ENCODE measurements around the gene ZNF24. TPM values are rescaled to one million over a fixed set of nuclear protein-coding genes. Genes with fewer than 3 reads are reported as not detected.

The ZNF24 gene
- total and polyA plus RNA-seq, 7 experiments from 2014 or later: 55.6 to 98.1 (median 80.5) TPM

- Histone ChIP-seq H3K9me3 (ENCODE audit: control insufficient read depth in 2 of 3, low read length in 3 of 3) (no peaks in the 10 kb centered on the region), H3K27me3 (ENCODE audit: control insufficient read depth in 2 of 2, insufficient read depth in 2 of 2, low read length in 2 of 2) (no peaks in the 10 kb centered on the region), H3K36me3 (ENCODE audit: control insufficient read depth in 2 of 3, insufficient read depth in 3 of 3, low read length in 3 of 3) (peaks cover 0 to 8% (median 0%) of the 10 kb centered on the region in 3 experiments), H3K4me1 (ENCODE audit: control insufficient read depth in 2 of 2, insufficient read depth in 2 of 2, low read length in 2 of 2) (peaks cover 23 to 25% of the 10 kb centered on the region in 2 donors), H3K4me3 (ENCODE audit: low read length) (no peak overlapping the region), H3K27ac (ENCODE audit: low read depth, low read length) (no peak overlapping the region)
- POLR2A ChIA-PET: interaction anchor here (0.9 to 2.8 kb wide), 5 partner anchors 29 to 624 kb away, joined by 3 to 20 read pairs (median 5); partner anchors contain the start of genes INO80C, ZNF397 and ZSCAN30
- CTCF ChIA-PET: interaction anchor here (2.7 kb wide), 1 partner anchor 10 kb away, joined by 7 read pairs; no protein-coding TSS in a partner anchor
- Mint-ChIP-seq H3K9me3 (no peaks in the 10 kb centered on the region), H3K27ac (peak overlapping the region in 8 of 9 donors; percentile 31 to 98 (median 96)), H3K36me3 (peaks cover 0 to 9% (median 1%) of the 10 kb centered on the region in 5 donors), H3K4me3 (peak overlapping the region; percentile 17 to 100 (median 97)), H3K27me3 (no peaks in the 10 kb centered on the region), H3K4me1 (peaks cover 17 to 43% (median 32%) of the 10 kb centered on the region in 7 donors)
- no peak for ATAC-seq
- DNase-seq: no peak
- intact Hi-C loops (cut with micrococcal nuclease): loop anchor here (2.0 kb wide), 4 partner anchors 235 to 1483 kb away; partner anchors contain the start of genes ELP2 (in 1 of the 2), GALNT1 (in 1 of the 2), KIAA1328 (in 1 of the 2) and RMP24 (in 1 of the 2)
Measured at GRCh38 chr18:35345460-35345921, 1.3 kb upstream of the ZNF24 start.

- peaks cover 23 to 25% of the 10 kb centered on the region in 2 donors for H3K4me1 ChIP-seq (ENCODE audit: control insufficient read depth in 2 of 2, insufficient read depth in 2 of 2, low read length in 2 of 2)
- Mint-ChIP-seq H3K9me3 (no peaks in the 10 kb centered on the region), H3K4me1 (peaks cover 23 to 48% (median 38%) of the 10 kb centered on the region in 7 donors), H3K27me3 (no peaks in the 10 kb centered on the region), H3K4me3 (peak overlapping the region; percentile 93 to 100 (median 98)), H3K27ac (peak overlapping the region; percentile 91 to 98 (median 98)), H3K36me3 (peaks cover 0 to 11% (median 7%) of the 10 kb centered on the region in 5 donors)
- ChIA-PET CTCF (interaction anchor here (2.7 kb wide), 1 partner anchor 11 kb away, joined by 7 read pairs; no protein-coding TSS in a partner anchor), POLR2A (interaction anchor here (0.5 to 2.8 kb wide), 12 partner anchors 10 to 625 kb away, joined by 3 to 20 read pairs (median 6); partner anchors contain the start of genes INO80C, MAPRE2, ZNF397 and ZSCAN30)
- peak overlapping the region; percentile 96 for H3K4me3 ChIP-seq (ENCODE audit: low read length)
- no peaks in the 10 kb centered on the region for H3K27me3 ChIP-seq (ENCODE audit: control insufficient read depth in 2 of 2, insufficient read depth in 2 of 2, low read length in 2 of 2)
- DNase-seq (no peak), ATAC-seq (no peak)
- intact Hi-C loops (cut with micrococcal nuclease): loop anchor here (1.0 to 5.0 kb wide), 19 partner anchors 10 to 1484 kb away; partner anchors contain the start of genes ELP2 (in 2 of the 2), INO80C (in 2 of the 2), MAPRE2 (in 2 of the 2) and RMP24 (in 2 of the 2)
- H3K27ac ChIP-seq (ENCODE audit: low read depth, low read length): peak overlapping the region; percentile 100
- peaks cover 0 to 14% (median 0%) of the 10 kb centered on the region in 3 experiments for H3K36me3 ChIP-seq (ENCODE audit: control insufficient read depth in 2 of 3, insufficient read depth in 3 of 3, low read length in 3 of 3)
- H3K9me3 ChIP-seq (ENCODE audit: control insufficient read depth in 2 of 3, low read length in 3 of 3): no peaks in the 10 kb centered on the region
Measured at GRCh38 chr18:35344736-35345459, 678 bp upstream of the ZNF24 start.

- H3K4me1 Mint-ChIP-seq: peaks cover 35 to 62% (median 51%) of the 10 kb centered on the region in 7 donors
- ChIA-PET POLR2A (interaction anchor here (0.9 to 2.8 kb wide), 10 partner anchors 8 to 314 kb away, joined by 3 to 20 read pairs (median 6); partner anchors contain the start of genes INO80C, MAPRE2, ZNF397 and ZSCAN30), CTCF (interaction anchor here (0.7 kb wide), 1 partner anchor 104 kb away, joined by 3 read pairs; no protein-coding TSS in a partner anchor)
- intact Hi-C loops (cut with micrococcal nuclease): loop anchor here (5.0 kb wide), 3 partner anchors 186 to 481 kb away; no protein-coding TSS in a partner anchor
- ATAC-seq: no peak
- no peaks in the 10 kb centered on the region for H3K9me3 ChIP-seq (ENCODE audit: control insufficient read depth in 2 of 3, low read length in 3 of 3)
- no peaks in the 10 kb centered on the region for H3K27me3 ChIP-seq (ENCODE audit: control insufficient read depth in 2 of 2, insufficient read depth in 2 of 2, low read length in 2 of 2)
- H3K36me3 ChIP-seq (ENCODE audit: control insufficient read depth in 2 of 3, insufficient read depth in 3 of 3, low read length in 3 of 3): peaks cover 0 to 28% (median 10%) of the 10 kb centered on the region in 3 experiments
- H3K27me3 Mint-ChIP-seq: no peaks in the 10 kb centered on the region
- no peaks in the 10 kb centered on the region for H3K9me3 Mint-ChIP-seq
- H3K27ac ChIP-seq (ENCODE audit: low read depth, low read length): peak overlapping the region; percentile 100
- peak overlapping the region; percentile 93 to 100 (median 98) for H3K4me3 Mint-ChIP-seq
- peak overlapping the region; percentile 91 to 98 (median 98) for H3K27ac Mint-ChIP-seq
- H3K4me3 ChIP-seq (ENCODE audit: low read length): peak overlapping the region; percentile 96
- no peak for DNase-seq
- H3K4me1 ChIP-seq (ENCODE audit: control insufficient read depth in 2 of 2, insufficient read depth in 2 of 2, low read length in 2 of 2): peaks cover 23 to 25% of the 10 kb centered on the region in 2 donors
- peaks cover 0 to 25% (median 21%) of the 10 kb centered on the region in 5 donors for H3K36me3 Mint-ChIP-seq
Measured at GRCh38 chr18:35343488-35343935, 708 bp downstream of the ZNF24 start.

GRCh38 chr18:35337286-35337685 is 6.9 kb downstream of the ZNF24 start:
- Histone ChIP-seq H3K27me3 (ENCODE audit: control insufficient read depth in 2 of 2, insufficient read depth in 2 of 2, low read length in 2 of 2) (no peaks in the 10 kb centered on the region), H3K36me3 (ENCODE audit: control insufficient read depth in 2 of 3, insufficient read depth in 3 of 3, low read length in 3 of 3) (peaks cover 13 to 73% (median 22%) of the 10 kb centered on the region in 3 experiments), H3K4me3 (ENCODE audit: low read length) (no peak overlapping the region), H3K9me3 (ENCODE audit: control insufficient read depth in 2 of 3, low read length in 3 of 3) (no peaks in the 10 kb centered on the region), H3K4me1 (ENCODE audit: control insufficient read depth in 2 of 2, insufficient read depth in 2 of 2, low read length in 2 of 2) (peaks cover 6 to 7% of the 10 kb centered on the region in 2 donors), H3K27ac (ENCODE audit: low read depth, low read length) (no peak overlapping the region)
- ATAC-seq: no peak
- Mint-ChIP-seq H3K4me1 (peaks cover 25 to 87% (median 76%) of the 10 kb centered on the region in 7 donors), H3K27me3 (no peaks in the 10 kb centered on the region), H3K27ac (peak overlapping the region in 3 of 9 donors; percentile 20 to 49 (median 23)), H3K4me3 (no peak overlapping the region), H3K9me3 (no peaks in the 10 kb centered on the region), H3K36me3 (peaks cover 3 to 81% (median 64%) of the 10 kb centered on the region in 5 donors)
- DNase-seq: no peak
- ChIA-PET CTCF (no interaction called here), POLR2A (interaction anchor here (1.4 kb wide), 1 partner anchor 37 kb away, joined by 3 read pairs; no protein-coding TSS in a partner anchor)
- intact Hi-C loops (cut with micrococcal nuclease): no loop called here

DNA sequence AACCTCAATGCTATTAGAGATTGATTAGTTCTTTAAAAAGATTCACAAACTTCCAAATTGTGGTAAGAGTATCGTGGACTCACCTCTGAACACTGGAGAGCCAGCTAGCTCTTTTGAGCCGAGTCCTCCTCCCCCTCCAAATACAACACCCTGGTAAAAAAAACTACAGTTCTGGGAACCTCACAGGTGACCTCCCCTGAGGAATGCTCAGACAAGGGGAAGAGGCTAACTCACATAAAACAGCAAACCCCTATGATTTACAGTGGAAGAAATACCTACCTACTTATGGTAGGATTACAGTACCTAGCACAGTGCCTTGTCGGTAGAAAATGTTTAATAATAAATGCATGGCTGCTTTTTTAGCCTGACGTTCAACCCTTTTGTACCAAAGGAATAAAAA is 8.4 kb downstream of the ZNF24 start:
- H3K4me3 Mint-ChIP-seq: no peak overlapping the region
- H3K27ac Mint-ChIP-seq: peak overlapping the region in 4 of 9 donors; percentile 24 to 73 (median 37)
- Histone ChIP-seq H3K4me1 (ENCODE audit: control insufficient read depth in 2 of 2, insufficient read depth in 2 of 2, low read length in 2 of 2) (peaks cover under 1 to 4% of the 10 kb centered on the region in 2 donors), H3K27me3 (ENCODE audit: control insufficient read depth in 2 of 2, insufficient read depth in 2 of 2, low read length in 2 of 2) (no peaks in the 10 kb centered on the region), H3K9me3 (ENCODE audit: control insufficient read depth in 2 of 3, low read length in 3 of 3) (no peaks in the 10 kb centered on the region), H3K4me3 (ENCODE audit: low read length) (no peak overlapping the region), H3K36me3 (ENCODE audit: control insufficient read depth in 2 of 3, insufficient read depth in 3 of 3, low read length in 3 of 3) (peaks cover 13 to 80% (median 27%) of the 10 kb centered on the region in 3 experiments), H3K27ac (ENCODE audit: low read depth, low read length) (no peak overlapping the region)
- DNase-seq (no peak), ATAC-seq (no peak)
- ChIA-PET CTCF (no interaction called here), POLR2A (interaction anchor here (1.4 kb wide), 1 partner anchor 8 kb away, joined by 4 read pairs; the partner anchor contains the start of gene ZNF24)
- peaks cover 25 to 76% (median 66%) of the 10 kb centered on the region in 7 donors for H3K4me1 Mint-ChIP-seq
- H3K27me3 Mint-ChIP-seq: no peaks in the 10 kb centered on the region
- no peaks in the 10 kb centered on the region for H3K9me3 Mint-ChIP-seq
- intact Hi-C loops (cut with micrococcal nuclease): no loop called here
- H3K36me3 Mint-ChIP-seq: peaks cover 3 to 82% (median 64%) of the 10 kb centered on the region in 5 donors

GRCh38 chr18:35334821-35335220 is 9.4 kb downstream of the ZNF24 start:
- Mint-ChIP-seq H3K27me3 (no peaks in the 10 kb centered on the region), H3K4me1 (peaks cover 16 to 66% (median 56%) of the 10 kb centered on the region in 7 donors), H3K4me3 (no peak overlapping the region), H3K36me3 (peaks cover 3 to 74% (median 61%) of the 10 kb centered on the region in 5 donors), H3K9me3 (no peaks in the 10 kb centered on the region), H3K27ac (peak overlapping the region in 5 of 9 donors; percentile 12 to 69 (median 44))
- ChIA-PET CTCF (no interaction called here), POLR2A (interaction anchor here (1.4 kb wide), 1 partner anchor 9 kb away, joined by 4 read pairs; the partner anchor contains the start of gene ZNF24)
- ATAC-seq: no peak
- DNase-seq: no peak
- H3K27ac ChIP-seq (ENCODE audit: low read depth, low read length): no peak overlapping the region
- peaks cover 0 to 3% of the 10 kb centered on the region in 2 donors for H3K4me1 ChIP-seq (ENCODE audit: control insufficient read depth in 2 of 2, insufficient read depth in 2 of 2, low read length in 2 of 2)
- H3K27me3 ChIP-seq (ENCODE audit: control insufficient read depth in 2 of 2, insufficient read depth in 2 of 2, low read length in 2 of 2): no peaks in the 10 kb centered on the region
- intact Hi-C loops (cut with micrococcal nuclease): no loop called here
- peaks cover 13 to 73% (median 27%) of the 10 kb centered on the region in 3 experiments for H3K36me3 ChIP-seq (ENCODE audit: control insufficient read depth in 2 of 3, insufficient read depth in 3 of 3, low read length in 3 of 3)
- H3K4me3 ChIP-seq (ENCODE audit: low read length): no peak overlapping the region
- no peaks in the 10 kb centered on the region for H3K9me3 ChIP-seq (ENCODE audit: control insufficient read depth in 2 of 3, low read length in 3 of 3)

Data from naive thymus-derived CD4-positive, alpha-beta T cell (primary cell).